RWPE1 (cell line): ENCODE measurements around the gene COX6A2.
A peak's percentile ranks its signal among the peaks of the same experiment; 100 is the strongest.

Experiments used
- CTCF ChIA-PET: fragments of 350-600 bp; sonication (Branson Sonifier 250); formaldehyde crosslinking; extraction: SDS; loops from one replicate; lab custom pipeline; 2021; lab: Yijun Ruan, JAX
- POLR2A ChIA-PET: fragments of 400-600 bp; formaldehyde crosslinking; extraction: SDS; loops from one replicate; lab custom pipeline; 2020; ENCODE audit warnings: antibody characterized with exemption; ENCODE audit not compliant: low non-redundant PET; lab: Yijun Ruan, JAX
- DNase-seq: peaks from one replicate; pipeline ENCODE4 v3.0.0; 2012; ENCODE audit warnings: low spot score
- H3K27ac ChIP-seq: fragments of 450-650 bp; 2 replicates; pipeline ENCODE4 v1.5.1; 2017
- TF ChIP-seq, protein P1 (sequence below): fragments of 450-650 bp; conservative IDR thresholded peaks from 2 replicates; pipeline ENCODE4 v1.5.1; 2017; ENCODE audit warnings: low read depth, mild to moderate bottlenecking

Gene COX6A2

DNA sequence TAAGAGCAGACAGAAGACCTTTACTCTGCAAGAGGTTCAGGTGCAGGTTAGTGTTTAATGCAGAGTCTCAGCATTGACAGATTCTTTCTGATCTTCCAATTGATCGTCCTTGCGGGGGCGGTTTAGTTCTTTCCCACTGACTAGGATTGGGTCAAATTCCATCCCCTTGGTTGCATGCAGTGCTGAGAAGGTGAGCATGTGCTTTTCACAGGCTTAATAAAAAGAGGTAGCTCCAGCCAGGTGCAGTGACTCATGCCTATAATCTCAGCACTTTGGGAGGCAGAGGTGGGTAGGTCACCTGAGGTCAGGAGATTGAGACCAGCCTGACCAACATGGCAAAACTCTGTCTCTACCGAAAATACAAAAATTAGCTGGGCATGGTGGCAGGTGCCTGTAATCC is 42.5 kb downstream of the COX6A2 start:
- TF ChIP-seq, protein P1, sequence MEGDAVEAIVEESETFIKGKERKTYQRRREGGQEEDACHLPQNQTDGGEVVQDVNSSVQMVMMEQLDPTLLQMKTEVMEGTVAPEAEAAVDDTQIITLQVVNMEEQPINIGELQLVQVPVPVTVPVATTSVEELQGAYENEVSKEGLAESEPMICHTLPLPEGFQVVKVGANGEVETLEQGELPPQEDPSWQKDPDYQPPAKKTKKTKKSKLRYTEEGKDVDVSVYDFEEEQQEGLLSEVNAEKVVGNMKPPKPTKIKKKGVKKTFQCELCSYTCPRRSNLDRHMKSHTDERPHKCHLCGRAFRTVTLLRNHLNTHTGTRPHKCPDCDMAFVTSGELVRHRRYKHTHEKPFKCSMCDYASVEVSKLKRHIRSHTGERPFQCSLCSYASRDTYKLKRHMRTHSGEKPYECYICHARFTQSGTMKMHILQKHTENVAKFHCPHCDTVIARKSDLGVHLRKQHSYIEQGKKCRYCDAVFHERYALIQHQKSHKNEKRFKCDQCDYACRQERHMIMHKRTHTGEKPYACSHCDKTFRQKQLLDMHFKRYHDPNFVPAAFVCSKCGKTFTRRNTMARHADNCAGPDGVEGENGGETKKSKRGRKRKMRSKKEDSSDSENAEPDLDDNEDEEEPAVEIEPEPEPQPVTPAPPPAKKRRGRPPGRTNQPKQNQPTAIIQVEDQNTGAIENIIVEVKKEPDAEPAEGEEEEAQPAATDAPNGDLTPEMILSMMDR: no peak
- H3K27ac ChIP-seq: no peak overlapping the region
- ChIA-PET CTCF (interaction anchor here (0.8 to 1.0 kb wide), 2 partner anchors 57 to 243 kb away, joined by 5 to 7 read pairs; partner anchors contain the start of gene ZNF843), POLR2A (no interaction called here)
- peak; percentile 51 for DNase-seq

DNA sequence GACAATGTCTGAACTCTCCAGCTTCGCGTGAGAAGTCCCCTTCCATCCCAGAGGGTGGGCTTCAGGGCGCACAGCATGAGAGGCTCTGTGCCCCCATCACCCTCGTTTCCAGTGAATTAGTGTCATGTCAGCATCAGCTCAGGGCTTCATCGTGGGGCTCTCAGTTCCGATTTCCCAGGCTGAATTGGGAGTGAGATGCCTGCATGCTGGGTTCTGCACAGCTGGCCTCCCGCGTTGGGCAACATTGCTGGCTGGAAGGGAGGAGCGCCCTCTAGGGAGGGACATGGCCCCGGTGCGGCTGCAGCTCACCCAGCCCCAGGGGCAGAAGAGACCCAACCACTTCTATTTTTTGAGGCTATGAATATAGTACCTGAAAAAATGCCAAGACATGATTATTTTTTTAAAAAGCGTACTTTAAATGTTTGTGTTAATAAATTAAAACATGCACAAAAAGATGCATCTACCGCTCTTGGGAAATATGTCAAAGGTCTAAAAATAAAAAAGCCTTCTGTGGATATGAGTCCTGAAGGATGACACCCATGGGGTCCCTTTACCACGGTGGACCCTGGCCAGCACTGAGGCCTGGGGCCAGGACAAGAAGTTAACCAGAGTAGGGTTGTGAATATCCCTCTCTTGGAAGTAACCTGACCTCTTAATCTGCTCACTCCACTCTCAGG is 45.5 kb downstream of the COX6A2 start:
- TF ChIP-seq, protein P1: peak; percentile 49
- peak; percentile 67 for DNase-seq
- no peak overlapping the region for H3K27ac ChIP-seq
- POLR2A ChIA-PET: no interaction called here
- CTCF ChIA-PET: interaction anchor here (0.6 to 1.7 kb wide), 7 partner anchors 30 to 185 kb away, joined by 3 to 7 read pairs (median 3); no protein-coding TSS in a partner anchor

DNA sequence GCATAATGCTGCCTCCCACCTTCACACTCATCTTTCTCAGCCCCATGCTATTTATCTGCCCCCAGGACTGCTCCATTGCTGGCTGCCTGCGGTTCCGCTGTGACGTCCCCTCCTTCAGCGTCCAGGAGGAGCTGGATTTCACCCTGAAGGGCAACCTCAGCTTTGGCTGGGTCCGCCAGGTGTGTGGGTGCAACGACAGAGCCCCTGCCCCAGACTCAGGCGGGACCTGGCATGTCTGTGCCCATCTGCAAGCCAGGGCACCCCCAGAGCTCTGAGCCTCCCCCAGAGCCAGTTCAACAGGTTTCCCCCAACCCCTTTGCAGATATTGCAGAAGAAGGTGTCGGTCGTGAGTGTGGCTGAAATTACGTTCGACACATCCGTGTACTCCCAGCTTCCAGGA is 48.0 kb downstream of the COX6A2 start:
- DNase-seq: no peak
- POLR2A ChIA-PET: no interaction called here
- CTCF ChIA-PET: interaction anchor here (0.7 kb wide), 1 partner anchor 293 kb away, joined by 4 read pairs; no protein-coding TSS in a partner anchor
- H3K27ac ChIP-seq: no peak overlapping the region
- TF ChIP-seq, protein P1: no peak
